Activated naive CD8-positive, alpha-beta T cell treated with anti-CD3 and anti-CD28 coated beads, Interleukin-2, amount 50 U/mL, for 16 hours (primary cell): ENCODE measurements around the gene SLC27A2.
"Not testable (repeated sequence)": the region's sequence is repeated elsewhere in the genome, so short reads cannot be mapped to it uniquely, and the experiment has no call there.

Source experiments
- DNase-seq: peaks from one replicate; pipeline ENCODE4 v3.0.0-alpha.2; 2020; ENCODE audit warnings: low read depth, low spot score

SLC27A2 gene

DNA sequence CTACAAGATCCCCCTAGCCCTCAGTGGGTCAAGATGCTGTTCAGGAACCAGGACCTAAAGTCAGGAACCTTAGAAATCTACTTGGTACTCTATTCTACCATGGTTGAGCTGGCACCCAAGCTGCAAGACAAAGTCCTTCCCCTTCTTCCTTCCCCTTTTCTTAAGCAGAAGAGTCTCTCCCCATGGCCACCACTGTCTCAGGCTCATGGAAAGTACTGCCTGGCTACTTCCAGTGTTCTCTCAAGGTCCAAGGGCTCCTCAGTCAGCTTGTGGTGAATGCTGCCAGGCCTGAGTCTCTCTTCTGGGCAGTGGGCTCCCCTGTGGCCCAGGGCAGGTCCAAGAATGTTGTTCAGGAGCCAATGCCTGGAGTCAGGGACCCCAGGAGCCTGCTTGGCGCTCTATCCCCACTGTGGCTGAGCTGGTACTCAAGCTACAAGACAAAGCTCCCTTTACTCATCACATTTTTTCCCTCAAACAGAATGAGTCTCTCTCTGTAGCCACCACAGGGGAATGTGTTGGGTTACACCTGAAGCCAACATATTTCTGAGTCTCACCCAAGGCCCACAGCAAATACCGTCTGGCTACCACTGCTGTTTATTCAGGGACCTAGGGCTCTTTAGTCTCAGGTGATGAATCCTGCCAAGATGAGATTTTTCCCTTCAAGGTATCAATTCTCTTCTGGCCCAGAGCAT, 18.1 kb upstream of the SLC27A2 start:
- no peak for DNase-seq

DNA sequence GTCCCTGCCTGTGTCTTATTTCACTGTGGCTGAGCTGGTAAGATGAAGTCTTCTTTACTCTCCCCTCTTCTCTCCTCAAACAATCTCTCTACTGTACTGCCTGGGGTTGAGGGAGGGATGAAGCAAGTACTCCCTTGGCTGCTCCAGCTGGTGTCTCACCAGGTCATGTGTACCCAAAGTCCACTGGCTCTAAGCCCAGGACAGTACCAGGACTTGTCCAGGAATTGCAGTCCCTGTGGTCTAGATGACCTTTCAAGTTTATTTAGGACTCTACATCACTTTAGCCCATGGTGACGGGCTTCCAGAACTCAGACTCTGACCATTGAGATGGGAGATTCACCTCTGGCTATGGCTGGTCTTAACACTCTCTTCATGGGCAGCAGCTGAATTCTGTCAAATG, 17.5 kb upstream of the SLC27A2 start:
- no peak for DNase-seq

DNA sequence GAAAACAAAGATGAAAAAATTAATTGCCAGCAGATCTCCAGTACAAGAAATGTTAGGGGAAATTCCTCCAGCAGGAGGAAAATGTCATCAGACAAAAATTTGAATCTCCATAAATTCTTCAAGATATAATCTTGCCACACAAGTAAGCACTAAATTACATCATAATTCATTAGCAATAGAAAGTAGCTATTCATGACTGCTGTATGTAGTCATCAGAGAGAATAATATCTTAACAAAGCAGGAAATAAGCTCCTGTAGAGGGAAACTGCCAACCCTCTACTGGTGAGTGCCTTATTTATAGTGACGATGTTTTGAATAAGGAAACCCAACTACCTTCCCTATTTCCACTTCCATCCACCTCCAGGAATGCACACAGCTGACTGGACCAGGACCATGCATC, 15.8 kb upstream of the SLC27A2 start:
- DNase-seq: no peak

DNA sequence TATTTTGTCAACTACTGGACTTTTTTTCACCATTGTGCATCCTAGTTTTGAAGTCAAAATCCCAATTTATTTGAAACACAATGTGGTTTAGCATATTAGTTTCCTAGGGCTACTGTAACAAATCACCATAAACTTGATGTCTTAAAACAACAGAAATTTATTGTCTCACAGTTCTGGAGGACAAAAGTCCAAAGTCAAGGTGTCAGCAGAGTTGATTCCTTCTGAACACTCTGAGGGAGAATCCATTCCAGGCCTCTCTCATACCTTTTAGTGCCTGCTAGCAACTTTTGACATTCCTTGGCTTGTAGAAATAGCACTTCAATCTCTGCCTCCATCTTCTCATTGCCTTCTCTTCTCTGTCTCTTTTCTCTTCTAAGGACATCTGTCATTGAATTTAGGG, 14.9 kb upstream of the SLC27A2 start:
- no peak for DNase-seq

DNA sequence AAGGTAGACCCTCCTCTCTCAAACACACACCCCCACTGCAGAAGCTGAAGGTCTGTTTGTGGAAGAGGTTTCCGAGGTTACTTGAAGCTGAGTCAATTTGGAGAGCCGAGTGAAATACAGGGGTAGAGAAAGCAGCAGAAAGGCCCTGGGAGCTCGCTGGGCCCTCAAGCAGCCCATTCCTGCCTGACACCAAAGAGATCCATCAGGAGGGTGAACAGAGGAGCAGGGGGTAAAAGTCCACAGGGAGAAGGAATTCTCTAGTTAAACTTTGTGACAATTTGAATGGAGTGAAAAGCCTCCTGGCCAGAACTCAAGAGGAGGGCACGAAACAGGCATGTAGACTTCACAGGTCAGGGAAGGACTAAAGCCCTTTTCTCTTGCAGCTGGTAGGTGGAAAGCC, 13.6 kb upstream of the SLC27A2 start:
- DNase-seq: no peak

DNA sequence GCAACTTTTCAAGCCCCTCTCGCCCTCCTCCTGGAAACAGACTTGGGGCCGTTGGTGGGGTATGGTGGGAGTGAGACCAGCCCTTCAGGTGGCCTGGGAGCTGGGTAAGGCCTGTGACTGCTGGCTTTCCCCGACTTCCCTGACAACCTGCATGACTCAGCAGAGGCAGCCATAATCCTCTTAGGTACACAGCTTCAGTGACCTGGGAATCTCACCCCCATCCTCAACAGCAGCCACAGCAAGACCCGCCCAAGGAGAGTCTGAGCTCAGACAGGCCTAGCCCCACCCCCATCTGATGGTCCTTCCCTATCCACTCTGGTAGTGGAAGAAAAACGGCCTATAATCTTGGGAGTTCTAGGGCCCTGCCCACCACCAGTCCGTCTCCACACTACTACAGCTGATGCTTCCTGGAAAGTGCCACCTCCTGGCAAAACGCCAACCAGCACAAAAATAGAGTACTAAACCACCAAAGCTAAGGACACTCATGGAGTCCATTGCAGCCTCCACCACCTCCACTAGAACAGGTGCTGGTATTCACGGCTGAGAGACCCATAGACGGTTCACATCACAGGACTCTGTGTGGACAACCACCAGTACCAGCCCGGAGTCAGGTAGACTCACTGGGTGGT, 13.1 kb upstream of the SLC27A2 start:
- DNase-seq: no peak

DNA sequence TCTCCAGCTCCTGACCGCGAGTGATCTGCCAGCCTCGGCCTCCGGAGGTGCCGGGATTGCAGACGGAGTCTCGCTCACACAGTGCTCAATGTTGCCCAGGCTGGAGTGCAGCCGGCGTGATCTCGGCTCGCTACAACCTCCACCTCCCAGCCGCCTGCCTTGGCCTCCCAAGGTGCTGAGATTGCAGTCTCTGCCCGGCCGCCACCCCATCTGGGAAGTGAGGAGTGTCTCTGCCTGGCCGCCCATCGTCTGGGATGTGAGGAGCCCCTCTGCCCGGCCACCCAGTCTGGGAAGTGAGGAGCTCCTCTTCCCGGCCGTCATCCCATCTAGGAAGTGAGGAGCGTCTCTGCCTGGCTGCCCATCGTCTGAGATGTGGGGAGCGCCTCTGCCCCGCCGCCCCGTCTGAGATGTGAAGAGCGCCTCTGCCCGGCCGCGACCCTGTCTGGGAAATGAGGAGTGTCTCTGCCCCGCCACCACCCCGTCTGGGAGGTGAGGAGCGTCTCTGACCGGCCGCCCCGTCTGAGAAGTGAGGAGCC, 9.6 kb upstream of the SLC27A2 start:
- not testable (repeated sequence) for DNase-seq

DNA sequence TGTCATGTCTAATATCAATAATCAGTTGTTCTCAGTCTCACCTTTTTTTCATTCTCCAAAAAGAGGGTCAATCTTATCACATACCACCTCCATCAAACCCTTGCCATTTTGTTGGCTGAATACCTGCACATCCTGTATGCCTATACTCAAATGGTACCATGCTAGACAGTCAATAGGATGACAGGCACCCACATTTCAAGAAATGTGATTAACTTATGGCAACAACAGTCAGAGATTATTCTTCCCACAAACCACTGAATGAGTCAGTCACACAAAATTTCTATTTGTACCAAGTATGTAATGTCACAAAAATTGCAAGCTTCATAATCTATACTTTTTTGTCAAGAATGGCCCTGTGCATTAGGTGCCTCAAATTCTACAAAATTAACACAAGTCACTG, 5.1 kb upstream of the SLC27A2 start:
- DNase-seq: no peak

DNA sequence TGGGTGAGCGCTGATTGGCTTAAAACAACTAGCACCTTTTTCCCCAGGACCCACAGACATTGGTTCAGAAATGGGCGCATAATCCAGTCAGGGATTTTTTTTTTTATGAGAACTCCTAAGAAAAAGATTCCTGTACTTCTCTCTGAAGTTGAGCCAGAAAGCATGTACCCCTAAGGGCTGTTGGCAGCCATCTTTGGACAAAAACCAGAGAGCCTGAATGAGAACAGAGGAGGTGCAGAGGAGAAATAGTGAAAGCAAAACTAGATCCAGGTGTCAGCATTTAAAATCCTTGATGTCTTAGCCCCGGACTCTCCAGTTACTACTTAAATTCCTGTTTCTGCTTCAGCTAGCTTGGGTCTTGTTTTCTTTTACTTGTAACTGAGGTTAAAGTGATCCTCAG, 1.9 kb upstream of the SLC27A2 start:
- DNase-seq: no peak

DNA sequence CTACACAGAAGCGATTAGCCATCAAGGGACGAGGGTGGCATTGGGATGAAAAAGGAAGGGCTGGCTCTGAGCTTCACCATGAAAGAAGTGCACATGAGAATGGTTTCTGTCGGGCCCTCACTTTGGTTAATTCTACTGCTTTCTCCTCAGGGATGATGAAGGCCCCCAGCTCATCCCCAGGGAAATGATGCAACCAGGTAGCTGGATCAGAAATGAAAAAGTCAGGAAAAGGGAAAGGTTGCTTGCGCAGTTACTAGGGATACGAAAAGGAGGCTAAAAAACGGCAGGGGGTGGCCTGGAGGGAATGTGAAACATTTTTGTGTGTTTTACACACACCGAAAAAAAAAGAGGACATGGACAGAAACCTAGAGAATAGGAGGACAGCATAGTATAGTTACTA, 1.4 kb upstream of the SLC27A2 start:
- DNase-seq: no peak

DNA sequence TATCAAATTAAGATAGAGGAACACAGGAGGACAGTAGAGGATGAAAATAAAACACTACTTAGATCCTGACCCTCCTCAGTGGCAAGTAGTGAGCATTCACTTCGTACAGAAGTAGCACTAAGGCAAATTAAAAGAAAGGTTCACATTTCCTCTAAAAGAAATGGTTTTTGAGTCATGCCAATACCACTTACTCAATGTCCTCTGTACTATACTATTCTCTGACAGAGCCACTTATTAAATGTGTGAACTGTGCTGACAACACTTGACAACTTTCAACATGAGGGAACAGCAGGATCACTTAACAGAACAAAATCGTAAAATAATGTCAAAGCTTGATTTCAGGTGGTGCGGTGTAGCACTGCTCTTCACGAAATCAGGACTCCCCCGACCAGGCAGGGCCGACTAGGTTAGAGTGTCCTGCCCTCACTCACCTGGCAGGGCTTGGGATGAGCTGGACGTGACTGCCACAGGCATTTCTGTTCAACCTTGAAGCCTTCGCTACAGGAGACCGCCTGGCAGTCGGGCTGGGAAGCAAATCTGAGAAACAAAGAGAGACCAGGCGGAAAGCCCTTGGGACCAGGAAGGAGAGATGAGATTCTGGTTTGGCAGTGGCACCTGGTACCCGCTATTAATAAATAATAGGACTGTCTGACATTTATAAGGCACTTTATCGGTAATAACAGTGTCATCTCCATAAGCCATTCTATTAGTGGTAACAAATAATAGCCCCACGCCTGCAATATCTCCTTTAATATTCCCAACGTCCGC, 611 bp upstream of the SLC27A2 start:
- DNase-seq: no peak

DNA sequence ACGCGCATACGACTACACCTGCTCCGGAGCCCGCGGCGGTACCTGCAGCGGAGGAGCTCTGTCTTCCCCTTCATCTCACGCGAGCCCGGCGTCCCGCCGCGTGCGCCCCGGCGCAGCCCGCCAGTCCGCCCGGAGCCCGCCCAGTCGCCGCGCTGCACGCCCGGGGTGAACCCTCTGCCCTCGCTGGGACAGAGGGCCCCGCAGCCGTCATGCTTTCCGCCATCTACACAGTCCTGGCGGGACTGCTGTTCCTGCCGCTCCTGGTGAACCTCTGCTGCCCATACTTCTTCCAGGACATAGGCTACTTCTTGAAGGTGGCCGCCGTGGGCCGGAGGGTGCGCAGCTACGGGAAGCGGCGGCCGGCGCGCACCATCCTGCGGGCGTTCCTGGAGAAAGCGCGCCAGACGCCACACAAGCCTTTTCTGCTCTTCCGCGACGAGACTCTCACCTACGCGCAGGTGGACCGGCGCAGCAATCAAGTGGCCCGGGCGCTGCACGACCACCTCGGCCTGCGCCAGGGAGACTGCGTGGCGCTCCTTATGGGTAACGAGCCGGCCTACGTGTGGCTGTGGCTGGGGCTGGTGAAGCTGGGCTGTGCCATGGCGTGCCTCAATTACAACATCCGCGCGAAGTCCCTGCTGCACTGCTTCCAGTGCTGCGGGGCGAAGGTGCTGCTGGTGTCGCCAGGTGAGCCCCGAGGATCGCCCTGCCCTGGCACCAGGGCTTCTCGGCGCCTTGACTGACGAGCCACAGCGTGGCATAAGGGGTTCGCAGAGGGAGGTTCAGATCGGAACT, 420 bp downstream of the SLC27A2 start:
- DNase-seq: no peak

DNA sequence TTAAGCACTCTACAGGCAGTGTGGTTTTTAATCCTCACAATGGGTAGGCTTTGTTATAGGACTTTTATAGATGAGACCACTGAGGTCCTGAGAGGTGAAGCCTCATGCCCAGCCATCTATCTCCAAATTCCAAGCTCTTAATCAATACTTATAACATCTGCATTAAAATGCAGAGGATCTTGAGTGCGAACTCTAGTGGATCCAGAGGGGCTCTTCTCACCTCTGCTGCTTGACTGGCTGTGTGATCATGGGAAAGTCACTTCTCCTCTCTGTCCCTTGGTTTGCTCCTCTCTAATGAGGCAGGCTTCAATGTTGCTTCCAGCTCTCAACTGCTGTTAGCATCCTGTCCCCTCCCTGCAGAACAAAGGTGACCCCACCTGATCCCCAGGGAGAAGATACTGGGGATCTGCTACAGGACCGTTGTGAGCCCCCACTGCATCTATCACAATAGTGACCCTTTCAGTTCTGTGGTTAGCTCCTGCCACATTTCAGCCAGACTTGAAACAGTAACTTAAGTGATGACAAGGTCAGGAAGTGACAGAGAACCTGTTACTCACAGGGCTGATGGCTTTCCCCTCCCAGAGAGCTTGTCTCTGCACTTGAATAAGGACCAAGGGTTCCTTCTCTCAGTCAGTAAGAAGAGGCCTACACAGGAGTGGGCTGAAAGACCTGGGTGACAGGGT, 1.3 kb downstream of the SLC27A2 start:
- no peak for DNase-seq

DNA sequence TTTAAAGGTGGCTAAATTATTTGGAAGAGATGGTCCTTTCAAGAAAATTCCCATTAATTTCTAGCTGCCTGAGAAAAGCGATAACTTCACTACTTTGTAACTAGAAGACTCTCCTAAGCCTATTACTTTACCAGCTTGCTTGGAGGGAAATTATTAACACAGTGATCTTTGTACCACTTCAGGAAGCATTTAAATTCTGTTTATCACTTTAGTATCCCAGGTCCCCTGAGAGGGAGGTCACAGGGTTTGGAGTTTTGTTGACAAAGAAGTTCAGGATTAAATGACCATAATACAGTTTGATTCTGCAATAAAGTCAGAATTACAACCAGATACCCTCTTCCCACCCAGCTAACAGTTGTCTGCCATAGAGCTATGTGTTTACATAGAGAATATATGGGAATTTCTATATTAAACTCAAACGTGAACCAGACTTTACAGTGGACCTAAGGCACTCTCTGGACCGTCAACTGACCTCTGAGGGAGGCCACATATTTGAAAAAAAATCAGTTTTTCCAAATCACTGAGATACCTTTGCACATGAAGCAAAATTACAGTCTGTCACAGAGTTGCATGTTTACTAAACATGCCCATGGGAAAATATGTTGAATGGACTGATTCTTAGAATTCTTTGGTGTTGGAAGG, 3.0 kb downstream of the SLC27A2 start:
- DNase-seq: no peak

DNA sequence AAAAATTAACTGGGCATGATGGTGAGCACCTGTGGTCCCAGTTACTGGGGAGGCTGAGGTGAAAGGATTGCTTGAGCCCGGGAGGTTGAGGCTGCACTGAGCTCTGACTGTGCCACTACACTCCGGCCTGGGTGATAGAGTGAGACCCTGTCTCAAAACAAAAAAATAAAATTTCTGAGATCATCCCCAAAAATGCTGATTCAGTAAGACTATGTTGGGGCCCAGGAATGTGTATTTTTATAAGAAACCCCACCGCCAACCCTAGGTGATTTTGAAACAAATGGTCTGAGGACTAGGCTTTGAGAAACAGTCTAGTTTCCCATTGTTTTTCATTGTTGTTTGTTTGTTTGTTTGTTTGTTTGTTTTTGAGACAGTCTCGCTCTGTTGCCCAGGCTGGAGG, 4.1 kb downstream of the SLC27A2 start:
- DNase-seq: no peak

DNA sequence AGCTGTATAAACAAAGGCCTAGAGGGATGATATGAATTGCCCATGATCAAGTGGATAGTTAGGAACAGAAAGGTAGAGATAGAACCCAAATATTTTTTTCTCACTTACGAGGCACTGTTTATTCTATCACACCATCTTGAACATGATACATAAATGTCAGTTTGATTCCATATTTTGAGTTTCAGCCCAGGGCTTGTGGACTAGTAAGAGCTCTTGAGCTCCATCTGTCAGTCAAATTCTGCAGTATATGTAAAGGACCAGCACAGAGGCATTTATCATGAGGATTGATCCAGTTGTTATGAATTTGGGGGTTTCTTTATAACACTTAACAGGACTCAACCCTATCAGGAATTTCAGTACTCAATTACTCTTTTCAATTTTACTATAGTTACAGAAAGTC, 4.8 kb downstream of the SLC27A2 start:
- no peak for DNase-seq

DNA sequence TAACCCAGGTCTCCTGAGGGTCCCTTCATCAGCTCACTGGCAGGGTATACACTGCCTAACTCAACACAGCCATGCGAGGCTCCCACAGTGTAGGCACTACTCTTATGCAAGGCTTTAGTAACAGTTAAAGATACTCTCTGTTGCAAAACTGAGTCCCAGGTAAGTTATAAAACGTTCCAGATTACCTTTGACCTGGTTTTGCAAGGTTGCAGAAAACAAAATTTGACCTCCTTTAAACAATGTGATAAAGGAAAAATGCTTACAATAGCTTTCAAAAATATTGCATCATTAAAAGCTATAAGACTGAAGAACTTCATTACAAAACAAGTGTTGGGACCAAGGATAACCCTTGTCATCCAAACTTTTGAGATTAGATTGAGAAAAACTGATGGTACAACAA, 5.5 kb downstream of the SLC27A2 start:
- DNase-seq: no peak

DNA sequence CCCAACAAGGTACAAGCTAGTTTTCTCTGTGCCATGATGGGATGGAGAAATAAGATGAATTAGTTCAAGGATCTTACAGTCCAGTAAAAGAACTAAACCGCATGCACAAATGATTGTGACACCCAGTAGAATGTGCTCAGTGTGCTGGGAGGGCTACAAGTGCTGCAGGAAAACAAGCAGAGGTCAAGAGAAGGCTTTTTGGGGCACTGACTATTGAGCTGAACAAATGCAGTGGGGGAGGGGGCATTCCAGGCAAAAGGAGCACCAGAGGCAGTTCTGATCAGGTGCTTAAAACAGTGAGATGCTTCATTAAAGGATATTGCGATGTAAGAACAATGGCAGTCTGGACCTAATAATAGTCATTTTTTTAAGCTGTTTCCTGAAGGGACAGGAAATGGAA, 6.0 kb downstream of the SLC27A2 start:
- no peak for DNase-seq

DNA sequence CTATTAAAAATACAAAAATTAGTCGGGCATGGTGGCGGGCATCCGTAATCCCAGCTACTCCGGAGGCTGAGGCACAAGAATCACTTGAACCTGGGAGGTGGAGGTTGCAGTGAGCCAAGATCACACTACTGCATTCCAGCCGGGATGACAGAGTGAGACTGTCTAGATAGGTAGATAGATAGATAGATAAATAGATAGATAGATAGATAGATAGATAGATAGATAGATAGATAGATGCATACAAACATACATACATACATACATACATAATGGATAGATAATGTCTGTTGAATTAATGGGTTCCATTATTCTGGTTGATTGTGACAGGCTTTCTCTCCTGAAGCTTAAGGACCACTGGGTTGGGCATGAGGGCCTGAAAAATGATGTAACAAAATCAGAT, 6.8 kb downstream of the SLC27A2 start:
- DNase-seq: not testable (repeated sequence)

DNA sequence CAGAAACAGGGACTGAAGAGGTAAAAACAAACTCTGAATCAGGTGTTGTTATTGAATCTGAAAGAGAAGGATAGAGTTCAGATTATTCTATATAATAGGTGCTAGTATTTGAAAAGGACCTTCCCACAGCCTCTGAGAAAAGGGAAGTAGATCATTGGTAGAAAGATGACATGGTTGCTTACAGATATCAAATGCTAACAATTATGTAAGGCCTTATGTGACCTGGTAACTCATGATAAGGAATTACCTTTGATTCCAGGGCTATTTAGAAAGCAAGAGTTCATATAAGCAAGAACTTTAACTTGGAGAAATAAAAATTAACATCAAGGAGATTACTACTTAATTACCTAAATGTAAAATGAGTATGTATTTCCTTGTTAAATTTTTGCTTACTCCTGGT, 7.6 kb downstream of the SLC27A2 start:
- DNase-seq: no peak

DNA sequence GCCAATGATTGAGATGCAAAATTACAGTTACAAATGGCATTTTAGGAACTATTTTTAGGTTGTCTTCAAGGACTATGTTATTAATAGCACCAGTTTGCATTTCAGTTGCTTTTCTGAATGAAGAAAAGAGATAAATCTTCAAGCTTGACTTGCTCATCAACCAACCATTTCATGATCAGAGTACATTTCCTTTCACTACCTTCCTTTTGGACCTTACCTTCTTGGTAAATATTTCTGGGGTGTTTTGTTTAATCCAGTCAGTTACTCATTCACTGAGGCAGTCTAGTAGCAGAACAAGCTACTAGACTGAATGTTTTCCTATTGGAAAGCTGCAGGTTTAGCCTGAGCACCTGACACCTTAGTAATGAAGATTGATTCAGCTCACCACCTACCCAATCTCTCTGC, 8.2 kb downstream of the SLC27A2 start:
- no peak for DNase-seq
